IPS-NIHi7 (cell line): ENCODE measurements around the gene DLGAP1.
A peak's percentile ranks its signal among the peaks of the same experiment; 100 is the strongest.

Experiments
- DNase-seq: peaks from one replicate; pipeline ENCODE4 v3.0.0; 2012; ENCODE audit warnings: mixed read lengths; ENCODE audit errors: extremely low spot score

The DLGAP1 gene

DNA sequence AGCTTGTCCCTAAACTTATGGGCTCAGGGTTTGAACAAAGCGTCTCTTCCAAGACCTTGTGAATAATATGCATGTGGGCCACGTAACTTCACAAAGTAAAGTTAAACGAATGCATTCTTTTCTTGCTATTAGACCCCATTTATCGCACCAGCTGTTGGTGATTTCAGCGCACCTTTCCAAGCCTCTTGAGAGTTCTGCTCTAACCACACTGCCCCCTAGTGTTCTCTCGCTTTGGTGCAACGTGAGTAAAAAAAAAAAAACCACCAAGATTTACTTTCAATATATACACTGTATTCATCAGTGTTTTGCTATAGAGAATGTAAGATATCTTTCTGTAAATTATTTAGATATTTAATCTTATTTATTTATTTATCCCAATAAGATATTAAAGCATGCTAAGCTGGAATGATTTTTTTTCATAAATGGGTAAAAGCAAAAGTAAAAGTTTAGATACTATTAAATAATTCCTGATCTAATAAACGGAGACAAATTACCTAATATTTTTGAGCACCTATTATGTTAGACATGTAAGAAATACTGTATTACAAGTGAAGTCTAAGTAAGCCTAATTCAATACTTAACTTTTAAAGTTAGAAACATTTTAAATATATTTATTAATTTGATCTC lies 459.5 kb downstream of the DLGAP1 start:
- peak; percentile 29 for DNase-seq

DNA sequence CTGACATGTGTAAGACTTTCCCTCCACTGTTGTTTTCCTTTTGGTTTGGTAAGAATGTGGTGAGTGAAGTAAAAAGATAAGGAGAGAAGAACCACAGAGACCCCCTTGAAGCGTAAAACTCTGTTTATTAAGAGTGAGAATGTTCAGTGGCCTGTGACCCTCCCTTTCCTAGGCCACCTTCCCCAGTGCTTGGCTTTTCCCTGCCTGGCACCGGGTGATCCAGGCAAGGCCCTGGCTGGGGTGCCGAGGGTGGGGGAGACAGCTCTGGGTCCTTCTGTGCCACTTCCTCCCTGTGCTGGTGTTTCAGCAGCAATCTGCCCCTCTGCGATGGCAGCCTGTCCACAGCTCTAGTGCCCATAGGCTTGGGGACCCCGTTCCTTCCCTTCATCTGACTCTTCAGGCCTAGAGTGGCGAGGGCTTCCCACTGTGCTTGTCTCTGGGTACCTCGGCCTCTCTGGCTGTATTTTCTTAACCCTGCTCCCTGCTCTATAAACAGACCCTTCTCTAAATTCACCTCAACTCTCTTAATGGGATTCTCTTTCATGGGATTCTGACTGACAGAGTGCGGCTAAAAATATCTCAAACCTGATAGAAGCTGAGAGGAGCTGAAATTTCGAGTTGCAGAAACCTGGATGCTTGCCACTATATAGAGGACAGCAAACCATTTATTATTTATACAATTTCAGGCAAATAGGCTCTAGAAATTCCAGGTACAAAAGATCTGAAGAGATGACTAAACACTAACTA lies 461.0 kb downstream of the DLGAP1 start:
- no peak for DNase-seq

DNA sequence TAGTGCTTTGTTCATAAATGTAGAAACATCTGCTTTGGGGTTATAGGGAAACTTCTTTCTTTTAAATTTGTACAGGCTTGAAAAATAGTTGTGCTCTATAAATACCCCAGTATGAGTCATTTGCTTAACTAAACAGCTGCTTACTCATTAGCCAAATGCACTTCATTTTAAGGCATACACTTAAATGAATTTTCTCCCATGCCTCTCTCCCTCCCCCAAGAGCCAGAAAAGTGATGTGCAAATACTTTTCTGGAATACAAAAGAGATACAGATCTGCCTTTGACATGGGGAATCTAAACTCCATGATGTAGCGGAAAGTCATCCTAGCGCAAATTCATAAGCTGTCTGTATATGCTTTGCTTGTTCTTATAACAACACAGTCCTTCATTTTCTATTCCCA lies 469.4 kb downstream of the DLGAP1 start:
- no peak for DNase-seq

- no peak for DNase-seq
Observed at GRCh38 chr18:3985020-3985419, 470.1 kb downstream of the DLGAP1 start.

DNA sequence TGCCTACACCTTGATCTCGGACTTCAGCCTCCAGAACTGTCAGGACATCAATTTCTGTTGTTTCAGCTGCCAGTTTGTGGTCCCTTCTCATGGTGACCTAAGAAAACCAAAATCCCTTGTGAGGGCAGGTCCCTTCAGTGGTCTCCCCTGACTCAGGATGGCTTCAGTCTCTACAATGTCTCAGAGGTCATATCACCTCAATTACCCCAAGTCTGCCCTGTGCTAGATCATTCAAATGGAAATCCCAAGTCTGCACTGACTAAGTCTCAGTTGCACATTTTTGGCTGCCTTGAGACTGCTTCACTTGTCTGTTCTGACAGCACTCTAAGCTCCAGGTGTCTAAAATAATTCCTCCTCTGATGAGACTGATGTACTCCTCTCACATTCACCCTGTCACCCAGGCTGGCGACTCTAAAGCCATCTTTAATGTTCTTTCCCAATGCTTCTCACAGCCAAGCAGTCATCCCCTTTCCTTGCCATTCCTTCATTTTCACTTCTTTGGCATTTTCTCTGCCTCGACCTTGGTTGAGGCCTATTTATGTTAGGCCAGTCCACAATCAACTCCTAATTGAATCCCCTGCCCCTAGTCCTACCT lies 470.8 kb downstream of the DLGAP1 start:
- DNase-seq: no peak

- no peak for DNase-seq
Observed at GRCh38 chr18:3983351-3983969, 471.6 kb downstream of the DLGAP1 start.

GRCh38 chr18:3982541-3982940 lies 472.6 kb downstream of the DLGAP1 start:
- no peak for DNase-seq

DNA sequence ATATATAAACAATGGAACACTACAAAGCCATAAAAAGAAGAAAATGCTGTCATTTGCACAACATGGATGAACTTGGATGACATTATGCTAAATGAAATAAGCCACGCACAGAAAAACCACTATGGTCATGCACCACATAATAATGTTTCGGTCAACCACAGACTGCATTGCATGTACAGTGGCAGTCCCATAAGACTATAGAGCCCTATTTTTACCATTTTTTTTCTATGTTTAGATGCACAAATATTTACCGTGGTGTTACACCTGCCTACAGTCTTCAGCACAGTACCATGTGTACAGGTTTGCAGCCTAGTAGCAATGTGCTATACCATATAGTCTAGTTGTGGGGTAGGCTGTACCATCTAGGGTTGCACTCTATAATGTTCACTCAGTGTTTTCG lies 476.1 kb downstream of the DLGAP1 start:
- DNase-seq: no peak

DNA sequence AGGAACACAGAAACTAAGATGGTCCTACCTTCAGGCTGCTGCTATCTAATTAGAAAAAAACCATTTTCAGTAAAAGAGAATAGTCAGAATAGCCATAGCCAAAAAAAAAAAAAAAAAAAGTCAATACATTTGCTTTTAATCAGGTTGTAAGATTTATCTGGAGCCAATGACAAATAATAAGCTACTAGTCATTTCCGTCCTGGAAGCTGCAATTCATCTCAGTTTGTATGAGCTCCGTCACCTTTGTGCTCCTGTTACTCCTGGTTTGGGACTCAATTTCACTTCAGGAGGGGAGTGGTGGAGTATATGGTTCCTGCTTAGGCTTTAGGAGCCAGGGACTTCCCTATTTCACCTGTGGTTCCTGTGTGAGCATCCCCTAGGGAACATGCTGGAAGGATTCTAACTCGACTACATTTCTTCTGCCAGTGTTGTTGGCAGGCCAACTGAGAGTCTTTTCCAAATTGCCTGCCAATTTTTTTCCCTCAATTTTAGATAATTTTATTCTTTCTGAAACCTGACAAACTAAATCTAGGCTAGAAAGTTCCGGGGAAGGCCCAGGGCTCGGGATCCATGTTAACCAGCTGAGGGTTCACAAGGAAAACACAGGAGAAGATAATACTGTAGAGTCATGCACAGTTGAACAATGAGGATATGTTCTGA lies 481.8 kb downstream of the DLGAP1 start:
- DNase-seq: no peak

DNA sequence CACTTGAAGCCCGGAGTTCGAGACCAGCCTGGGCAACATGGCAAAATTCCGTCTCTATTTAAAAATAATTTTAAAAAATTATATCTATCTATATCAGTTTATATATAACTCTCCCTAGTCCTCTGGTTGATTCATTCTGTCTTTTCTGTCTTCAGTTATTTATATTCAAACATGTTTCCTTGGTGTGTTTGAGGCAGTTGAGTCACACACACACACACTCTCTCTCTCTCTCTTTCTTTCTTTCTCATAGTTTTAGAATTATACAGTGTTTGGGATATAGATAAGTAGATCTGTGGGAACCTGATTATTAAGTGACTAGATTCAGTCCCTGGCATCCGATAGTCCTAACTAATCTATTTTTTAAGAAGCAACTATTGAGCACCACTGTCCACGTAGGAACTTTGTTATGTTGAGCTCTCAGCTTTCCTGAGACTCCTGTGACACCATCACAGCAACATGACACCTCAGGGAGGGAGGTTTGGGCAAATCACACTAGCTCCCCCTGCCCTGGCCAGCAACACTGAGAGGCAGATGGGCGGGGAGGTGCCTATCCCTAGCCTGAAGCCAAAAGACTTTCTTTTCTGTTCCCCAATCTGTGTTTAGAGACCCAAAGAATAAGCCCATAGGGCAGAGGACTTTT lies 482.7 kb downstream of the DLGAP1 start:
- peak; percentile 76 for DNase-seq

- DNase-seq: peak; percentile 34
Observed at GRCh38 chr18:3970929-3971328, 484.2 kb downstream of the DLGAP1 start.

DNA sequence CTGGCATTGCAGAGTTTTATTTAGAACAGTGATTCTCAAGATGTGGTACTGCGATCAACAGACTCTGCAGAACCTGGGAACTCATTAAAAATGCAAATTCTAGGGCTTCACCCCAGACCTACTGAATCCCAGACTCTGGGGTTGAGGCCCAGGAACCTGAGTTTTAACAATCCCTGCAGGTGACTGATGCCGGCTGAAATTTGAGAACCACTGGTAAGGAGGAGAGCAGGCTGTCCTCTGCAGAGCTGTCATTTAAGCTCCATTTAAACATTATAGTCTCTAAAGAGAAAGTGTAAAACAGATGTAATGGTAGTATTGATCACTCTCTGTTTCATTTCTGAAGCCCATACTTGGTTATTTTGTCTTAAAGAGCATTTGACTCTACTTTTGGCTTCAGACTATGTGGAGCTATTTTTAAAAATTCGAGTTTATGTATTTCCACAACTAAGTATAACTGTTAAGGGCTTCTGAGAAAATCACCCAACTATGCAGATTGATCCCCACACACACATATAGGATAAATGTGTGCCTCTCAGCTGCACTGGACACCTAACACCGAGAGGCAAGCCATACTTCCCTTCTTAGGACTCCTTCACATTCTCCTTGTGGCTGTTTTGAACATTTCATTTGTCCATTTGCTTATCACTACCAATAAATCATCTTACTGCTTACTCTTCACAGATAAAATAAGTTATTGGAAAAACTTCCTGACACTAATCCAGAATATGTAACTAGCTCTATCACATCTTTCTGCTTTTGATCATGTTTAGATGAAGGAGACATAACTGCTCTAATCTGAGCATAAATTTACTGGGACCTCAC lies 487.5 kb downstream of the DLGAP1 start:
- DNase-seq: peak; percentile 35

GRCh38 chr18:3966642-3967358 lies 488.3 kb downstream of the DLGAP1 start:
- no peak for DNase-seq

GRCh38 chr18:3966246-3966641 lies 488.9 kb downstream of the DLGAP1 start:
- no peak for DNase-seq

- DNase-seq: no peak
Observed at GRCh38 chr18:3960977-3961376, 494.1 kb downstream of the DLGAP1 start.

DNA sequence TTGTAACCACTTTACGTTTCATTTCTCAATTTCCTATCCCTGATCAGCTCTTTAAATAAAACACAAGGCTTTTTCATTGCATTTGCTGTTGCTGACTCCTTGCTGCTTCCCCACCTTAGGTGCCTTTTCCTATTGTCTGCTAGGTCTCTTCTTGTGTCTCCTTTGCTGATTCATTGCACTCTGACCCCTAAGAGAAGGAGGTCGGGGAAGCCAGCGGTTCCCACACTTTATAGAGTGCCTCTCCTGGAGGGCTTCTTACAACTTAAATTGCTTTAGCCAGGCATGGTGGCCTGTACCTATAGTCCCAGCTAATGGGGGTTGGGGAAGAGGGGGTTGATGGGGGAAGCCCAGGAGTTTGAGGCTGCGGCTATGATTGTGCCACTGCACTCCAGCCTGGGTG lies 495.0 kb downstream of the DLGAP1 start:
- no peak for DNase-seq

- no peak for DNase-seq
Observed at GRCh38 chr18:3952031-3952430, 503.1 kb downstream of the DLGAP1 start.

DNA sequence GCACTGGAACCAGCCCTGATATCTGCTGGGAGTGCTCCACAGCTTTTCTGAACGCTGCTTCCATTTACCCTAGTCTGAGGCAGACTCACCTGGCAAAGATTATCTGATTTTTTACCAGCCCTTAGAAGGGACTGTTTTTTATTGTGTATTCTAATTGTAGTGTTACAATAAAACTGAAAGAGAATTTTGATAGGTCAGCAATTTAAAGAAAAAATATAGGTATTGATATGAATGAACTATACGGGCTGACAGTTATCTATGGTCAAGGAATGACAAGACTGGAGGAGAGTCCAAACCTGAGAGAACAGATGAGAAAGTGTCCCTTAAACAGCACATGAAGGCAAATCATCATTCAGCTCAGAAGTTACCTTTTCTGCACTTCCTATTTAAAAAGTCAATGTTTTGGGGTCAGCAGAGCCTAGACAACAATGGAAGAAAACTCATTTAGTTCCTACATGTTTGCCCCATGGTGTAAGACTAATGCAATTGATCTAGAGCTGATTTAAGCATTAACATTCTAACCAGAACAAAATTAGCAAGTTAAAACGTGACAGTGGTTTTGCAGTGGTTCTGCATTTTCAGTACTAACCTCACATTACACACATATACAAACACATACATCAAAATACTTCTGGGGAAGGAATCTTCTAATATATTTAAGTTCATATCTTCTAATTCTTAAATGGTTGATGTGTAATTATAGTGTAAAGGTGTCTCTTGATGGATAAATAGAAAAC lies 504.3 kb downstream of the DLGAP1 start:
- no peak for DNase-seq

GRCh38 chr18:3948958-3949357 lies 506.1 kb downstream of the DLGAP1 start:
- DNase-seq: no peak
